HL-60 (cell line): ENCODE data around the gene DDTL.

ENCODE experiments used
- CTCF ChIP-seq: IDR thresholded peaks from one replicate; pipeline ENCODE4 v1.5.1; 2011; ENCODE audit warnings: low read length, control low read depth, inconsistent platforms; ENCODE audit not compliant: insufficient read depth
- POLR2AphosphoS5 ChIP-seq: IDR thresholded peaks from 2 replicates; pipeline ENCODE4 v1.6.1; 2012; ENCODE audit warnings: low read depth
- REST ChIP-seq: IDR thresholded peaks from 2 replicates; pipeline ENCODE4 v1.6.1; 2012; ENCODE audit warnings: low read depth; ENCODE audit not compliant: insufficient replicate concordance

DNA sequence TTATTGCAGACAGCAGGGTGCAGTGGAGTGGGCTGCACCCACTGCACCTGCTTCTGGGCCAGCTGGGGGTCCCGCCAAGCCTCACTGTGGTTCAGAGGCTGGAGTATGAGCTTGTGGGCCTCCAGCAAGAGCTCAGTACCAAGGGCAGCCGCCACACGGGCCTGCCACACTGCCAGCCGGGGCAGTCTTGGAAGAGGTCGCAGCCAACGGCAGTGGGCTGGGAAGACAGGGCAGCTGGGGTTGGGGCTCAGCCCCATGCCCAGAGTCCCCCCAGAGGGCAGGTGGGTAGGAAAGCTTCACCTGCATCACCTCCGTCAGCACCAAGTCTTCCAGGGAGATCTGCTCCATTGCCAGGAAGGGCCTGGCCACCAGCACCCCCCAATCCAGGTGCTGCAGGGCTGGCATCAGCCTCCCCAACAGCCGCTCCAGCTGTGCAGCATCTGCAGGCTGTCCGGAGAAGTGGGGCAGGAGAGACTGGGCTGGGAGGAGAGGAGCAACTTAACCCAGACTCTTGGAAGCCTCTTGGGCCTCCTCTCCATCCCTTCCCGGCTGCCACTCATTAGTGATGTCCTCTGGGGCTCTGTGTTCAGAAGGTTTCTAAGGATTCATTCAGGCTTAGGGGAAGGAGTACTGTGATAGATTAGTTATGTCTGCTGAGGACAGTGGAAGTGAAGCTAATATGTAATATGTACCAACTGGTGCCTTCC lies 39.7 kb downstream of the DDTL start:
- TF ChIP-seq CTCF (no peak), REST (no peak), POLR2AphosphoS5 (no peak)
